GM21723 (cell line): ENCODE measurements around the gene MAGI1.
"Not testable (repeated sequence)": the region's sequence is repeated elsewhere in the genome, so short reads cannot be mapped to it uniquely, and the experiment has no call there.

Experiments
- ATAC-seq: cut with Tn5 transposase; IDR thresholded peaks from one replicate; pipeline ENCODE4 v1.9.1; 2021; ENCODE audit warnings: mild to moderate bottlenecking, moderate library complexity; ENCODE audit not compliant: unreplicated experiment

Gene MAGI1

DNA sequence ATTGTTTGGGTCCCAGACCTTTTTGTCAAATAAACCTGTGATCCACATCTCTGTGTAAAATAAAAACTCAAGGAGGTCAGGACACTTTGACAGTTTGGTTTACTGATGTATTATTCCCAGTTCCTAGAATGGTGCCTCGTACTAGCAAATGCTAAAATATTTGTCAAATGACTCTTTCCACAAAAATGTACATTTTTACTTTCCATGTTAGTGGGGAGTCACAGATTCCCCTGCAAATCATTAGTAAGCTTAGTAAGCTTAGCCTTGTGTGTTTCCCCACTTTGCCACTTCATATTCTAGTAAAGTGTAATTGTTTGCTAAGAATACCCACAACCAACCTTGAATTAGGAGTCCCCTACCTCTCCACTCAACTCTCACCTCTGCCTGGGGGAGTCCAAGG is 2.4 kb upstream of the MAGI1 start:
- no peak for ATAC-seq

- no peak for ATAC-seq
These were observed 821 bp upstream of the MAGI1 start for GRCh38 chr3:66039590-66039887.

DNA sequence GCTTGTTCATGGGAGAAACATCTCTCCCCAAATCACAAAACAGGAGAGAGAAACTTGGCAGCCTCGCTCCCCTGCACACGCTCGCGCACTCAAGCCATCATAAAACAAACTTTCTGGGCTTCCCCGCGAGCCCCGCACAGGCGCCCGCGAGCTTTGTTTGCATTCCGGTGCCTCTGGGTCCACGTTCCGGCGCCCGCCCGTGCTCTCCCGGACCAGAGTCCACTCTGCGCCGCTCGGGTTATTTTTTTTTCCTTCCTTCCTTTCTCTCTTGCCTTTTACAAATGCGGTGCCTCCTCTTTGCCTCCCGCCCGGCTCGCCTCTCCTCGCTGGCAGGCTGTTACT is 363 bp downstream of the MAGI1 start:
- peak; percentile 38 for ATAC-seq

DNA sequence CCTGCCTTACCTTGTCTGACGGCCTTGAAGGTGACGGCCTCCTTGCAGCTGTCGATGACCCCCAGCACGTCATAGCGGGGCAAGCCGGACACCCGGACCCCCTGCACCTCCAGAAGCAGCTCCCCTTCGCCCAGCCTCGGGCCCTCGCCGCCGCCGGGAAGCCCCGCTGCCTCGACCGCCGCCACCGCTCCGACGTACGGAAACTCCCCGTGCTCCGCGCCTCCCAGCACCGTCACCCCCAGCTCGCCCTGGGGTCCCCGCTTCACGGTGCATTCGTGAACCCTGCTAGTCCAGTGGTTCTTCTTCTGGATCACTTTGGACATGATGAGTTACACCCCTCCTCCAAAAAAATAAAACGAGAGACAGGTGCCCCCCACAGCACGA is 740 bp downstream of the MAGI1 start:
- ATAC-seq: peak; percentile 40

- ATAC-seq: no peak
These were observed 1.3 kb downstream of the MAGI1 start for GRCh38 chr3:66037330-66037985.

GRCh38 chr3:66036586-66037148 is 2.1 kb downstream of the MAGI1 start:
- no peak for ATAC-seq

DNA sequence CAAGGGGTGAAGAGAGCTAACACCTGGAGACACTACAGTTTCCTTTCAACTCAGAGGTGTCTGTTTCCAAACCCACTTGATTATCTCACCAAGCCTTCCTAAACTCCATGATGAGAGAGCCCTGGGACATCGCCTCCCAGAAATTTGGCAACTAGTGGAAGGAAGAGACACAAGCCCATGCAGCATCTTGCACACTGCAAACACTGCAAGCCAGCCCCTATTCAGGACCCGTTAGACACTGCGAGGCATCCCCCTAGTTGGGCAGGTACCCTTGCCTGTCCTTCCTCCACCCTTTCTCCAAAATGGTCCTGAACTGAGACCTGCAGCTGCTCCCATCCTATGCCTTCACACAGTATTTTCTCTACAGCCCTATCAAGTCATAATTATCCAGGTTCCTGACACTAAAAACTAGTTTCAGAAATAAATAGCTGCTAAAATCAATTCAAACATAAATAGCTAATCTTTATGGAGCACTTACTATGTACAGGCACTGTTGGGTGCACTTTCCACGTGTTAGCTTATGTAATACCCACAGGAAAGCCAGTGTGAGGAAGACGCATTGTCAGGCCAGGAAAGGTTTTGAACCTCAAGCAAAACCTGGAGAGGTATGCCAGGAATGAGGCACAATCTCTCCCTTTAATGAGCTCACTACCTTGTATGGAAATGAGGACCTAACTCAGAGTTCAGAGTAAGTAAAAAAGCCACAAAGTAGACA is 2.8 kb downstream of the MAGI1 start:
- no peak for ATAC-seq

DNA sequence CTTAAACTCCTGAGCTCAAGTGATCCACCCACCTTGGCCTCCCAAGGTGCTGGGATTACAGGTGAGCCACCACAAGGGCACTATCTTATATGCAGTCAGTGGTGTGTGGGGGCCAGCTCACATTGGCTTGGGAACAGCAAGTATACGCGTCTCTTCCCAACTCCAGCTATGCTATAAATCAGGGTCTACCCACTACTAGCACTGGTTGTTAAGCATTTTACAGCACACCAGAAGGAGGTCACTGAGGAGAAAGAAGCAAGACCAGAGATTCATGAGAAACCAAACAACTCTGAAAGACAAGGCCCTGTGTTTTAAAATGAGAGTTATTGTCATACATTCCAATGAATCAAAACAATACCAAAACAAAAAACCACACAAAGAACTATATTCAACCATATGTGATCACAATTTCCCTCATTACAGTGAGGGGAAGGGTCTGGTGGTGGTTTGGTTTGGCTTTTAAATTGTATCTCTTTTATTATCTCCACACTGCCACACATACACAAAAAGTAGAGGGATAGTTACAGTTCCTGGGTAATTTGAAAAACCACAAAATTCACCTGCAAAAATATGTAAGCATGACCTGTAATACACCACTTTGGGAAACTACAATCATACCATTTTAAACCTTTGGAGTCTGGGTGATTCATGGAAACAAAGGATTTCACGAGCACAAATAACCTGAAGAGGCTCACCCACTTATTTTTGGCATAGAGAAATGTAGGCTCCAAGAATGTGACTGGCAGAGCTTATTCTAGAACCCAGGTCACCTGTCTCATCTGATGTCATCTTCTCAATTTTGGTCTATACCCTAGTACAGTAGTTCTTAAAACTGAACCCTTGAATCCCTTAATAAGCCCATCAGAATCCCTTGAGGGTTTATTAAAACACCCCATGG is 5.2 kb downstream of the MAGI1 start:
- ATAC-seq: peak; percentile 52

DNA sequence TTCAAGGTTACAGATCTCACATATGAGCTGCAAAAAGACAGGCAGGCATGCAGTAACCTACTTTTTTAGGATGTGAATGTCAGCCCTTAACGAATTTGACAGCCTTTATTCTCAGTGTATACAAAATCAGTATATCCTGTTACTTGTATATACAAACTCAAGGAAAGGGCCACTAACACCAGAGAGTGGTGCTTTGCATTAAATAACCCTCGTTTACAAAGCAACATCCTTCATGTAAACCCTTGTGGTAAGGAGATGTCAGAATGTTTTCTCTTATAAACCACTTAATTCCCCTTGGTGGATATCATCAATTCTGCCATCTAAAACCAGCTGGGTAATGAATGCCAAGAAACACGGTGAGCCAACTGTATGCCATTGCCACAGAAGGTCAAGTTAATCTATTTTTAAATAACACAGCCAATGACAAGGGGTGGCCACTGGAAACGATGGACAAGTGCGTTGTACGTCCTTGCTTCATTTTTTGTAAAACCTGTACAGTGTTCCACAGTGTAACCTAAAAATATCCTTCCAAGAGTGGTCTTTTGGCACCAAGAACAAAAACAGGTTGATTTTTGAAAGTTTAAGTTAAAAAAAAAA is 7.5 kb downstream of the MAGI1 start:
- ATAC-seq: no peak

- ATAC-seq: no peak
These were observed 9.3 kb downstream of the MAGI1 start for GRCh38 chr3:66029443-66029842.

DNA sequence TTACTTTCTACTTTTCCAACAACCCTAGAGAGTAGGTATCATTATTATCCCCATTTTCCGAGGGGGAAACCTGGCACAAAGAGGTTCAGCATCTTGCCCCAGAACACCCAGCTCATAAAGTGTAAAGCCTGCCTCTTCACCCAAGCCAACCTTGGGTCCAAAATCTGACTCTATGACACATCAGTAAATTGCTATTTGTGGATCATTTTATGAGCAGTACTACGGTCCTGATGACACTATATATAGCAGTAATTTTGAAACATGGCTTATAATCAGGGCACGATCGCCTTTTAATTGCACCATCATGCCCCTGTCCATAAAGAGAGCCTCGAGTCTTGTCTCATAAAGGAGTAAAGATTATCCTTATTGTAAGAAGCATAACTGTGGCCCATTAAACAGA is 9.7 kb downstream of the MAGI1 start:
- no peak for ATAC-seq

GRCh38 chr3:66028457-66028856 is 10.3 kb downstream of the MAGI1 start:
- ATAC-seq: no peak

DNA sequence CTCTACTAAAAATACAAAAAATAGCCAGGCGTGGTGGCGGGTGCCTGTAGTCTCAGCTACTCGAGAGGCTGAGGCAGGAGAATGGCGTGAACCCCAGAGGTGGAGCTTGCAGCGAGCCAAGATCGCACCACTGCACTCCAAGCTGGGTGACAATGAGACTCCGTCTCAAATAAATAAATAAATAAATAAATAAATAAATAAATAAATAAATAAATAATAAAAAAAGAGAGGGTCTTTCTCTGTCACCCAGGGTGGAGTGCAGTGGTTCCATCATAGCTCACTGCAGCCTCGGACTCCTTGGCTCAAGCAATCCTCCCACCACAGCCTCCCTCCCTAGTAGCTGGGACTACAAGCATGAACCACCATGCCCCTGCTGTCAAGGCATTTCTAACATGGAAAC is 11.6 kb downstream of the MAGI1 start:
- ATAC-seq: not testable (repeated sequence)

GRCh38 chr3:66023738-66024385 is 14.9 kb downstream of the MAGI1 start:
- ATAC-seq: no peak

- no peak for ATAC-seq
These were observed 15.5 kb downstream of the MAGI1 start for GRCh38 chr3:66023229-66023628.

- no peak for ATAC-seq
These were observed 17.0 kb downstream of the MAGI1 start for GRCh38 chr3:66021731-66022131.

GRCh38 chr3:66019896-66020295 is 18.8 kb downstream of the MAGI1 start:
- ATAC-seq: no peak

DNA sequence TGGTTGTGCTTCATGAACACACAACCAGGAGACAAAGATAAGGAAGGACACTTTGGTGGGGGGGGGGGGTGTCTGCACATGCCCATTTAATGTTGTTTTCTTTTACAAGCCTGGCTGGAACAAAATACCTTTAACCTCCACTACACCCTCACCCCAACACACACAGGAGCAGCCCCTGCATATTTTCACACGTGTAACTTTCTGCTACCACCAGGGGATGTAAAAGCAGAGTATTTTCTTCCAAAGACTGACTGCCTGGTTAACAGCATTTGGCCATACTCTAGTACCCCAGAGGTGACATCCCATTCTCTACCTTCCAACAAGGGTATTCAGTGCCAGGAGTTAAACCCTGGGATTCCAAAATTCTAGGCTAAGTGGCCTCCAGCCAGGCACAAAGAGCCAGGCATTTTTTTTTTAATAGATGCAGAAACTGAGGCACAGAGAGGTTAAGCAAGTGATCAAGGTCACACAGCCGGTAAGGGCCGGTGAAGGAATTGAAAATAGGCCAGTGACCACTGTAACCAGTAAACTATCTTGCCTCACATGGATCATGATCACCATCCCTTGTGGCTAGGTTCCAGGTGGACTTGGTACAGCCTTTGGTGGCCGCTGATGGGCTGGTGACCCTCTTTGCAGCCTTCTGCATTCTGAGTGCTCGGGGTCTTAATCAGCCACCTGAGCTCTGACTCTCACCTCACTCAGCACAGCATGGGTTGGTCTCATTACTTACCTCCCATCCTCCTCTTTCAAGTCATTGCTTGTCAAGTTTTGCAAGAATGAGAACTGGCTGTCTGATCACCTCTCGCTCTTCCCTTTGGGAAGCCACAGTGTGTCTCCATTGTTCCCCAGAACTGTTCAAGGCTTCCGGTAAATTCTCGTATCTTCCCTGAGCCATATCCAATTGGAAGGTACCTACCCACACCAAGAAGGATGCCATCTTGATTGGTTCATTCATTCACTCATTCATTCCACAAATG is 20.4 kb downstream of the MAGI1 start:
- no peak for ATAC-seq

DNA sequence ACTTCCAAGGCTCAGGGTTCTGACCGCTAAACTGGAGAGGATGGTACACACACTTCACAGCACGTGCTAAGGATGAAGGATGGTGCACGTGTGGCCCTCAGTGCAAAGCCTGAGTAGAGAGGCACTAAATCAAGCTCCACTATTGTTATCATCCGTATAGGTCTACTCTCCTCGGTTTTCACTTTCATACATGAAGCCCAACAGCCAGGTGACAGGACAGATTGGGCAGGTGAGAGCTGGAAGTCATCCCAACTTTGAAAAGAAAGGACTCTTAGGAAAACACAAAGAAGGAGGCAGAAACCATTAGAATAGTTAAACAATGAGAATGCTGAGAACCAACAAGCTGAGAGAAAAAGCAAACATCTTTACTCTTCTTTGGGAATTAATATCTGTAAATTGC is 21.1 kb downstream of the MAGI1 start:
- no peak for ATAC-seq

DNA sequence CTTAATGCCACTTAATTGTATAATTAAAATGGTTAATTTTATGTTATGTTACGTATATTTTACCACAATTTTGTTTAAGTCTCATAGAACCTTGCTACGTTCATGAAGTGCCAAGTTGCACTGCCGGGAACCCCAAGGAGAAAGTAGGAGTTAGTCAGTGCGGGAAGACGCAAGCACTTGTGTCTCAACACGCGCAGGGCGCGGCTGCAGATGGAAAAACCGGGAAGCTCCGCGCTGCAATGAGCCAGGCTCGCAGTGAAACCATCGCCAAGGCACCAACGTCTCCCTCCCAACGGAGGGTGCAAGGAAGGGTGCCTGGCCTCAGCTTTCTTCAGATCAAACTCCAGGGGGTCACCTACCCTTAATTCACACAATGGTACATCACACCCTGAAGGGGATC is 21.6 kb downstream of the MAGI1 start:
- ATAC-seq: no peak
